ENCODE measurements around the gene CHAD. TPM values are rescaled to one million over a fixed set of nuclear protein-coding genes. Genes with fewer than 3 reads are reported as not detected.

CHAD gene
- total and polyA plus RNA-seq, 2 of the 13 experiments (the other 11 are each of a cell fraction or from before 2014, with no cell fraction given), result 1.4 TPM; not detected in 1

DNA sequence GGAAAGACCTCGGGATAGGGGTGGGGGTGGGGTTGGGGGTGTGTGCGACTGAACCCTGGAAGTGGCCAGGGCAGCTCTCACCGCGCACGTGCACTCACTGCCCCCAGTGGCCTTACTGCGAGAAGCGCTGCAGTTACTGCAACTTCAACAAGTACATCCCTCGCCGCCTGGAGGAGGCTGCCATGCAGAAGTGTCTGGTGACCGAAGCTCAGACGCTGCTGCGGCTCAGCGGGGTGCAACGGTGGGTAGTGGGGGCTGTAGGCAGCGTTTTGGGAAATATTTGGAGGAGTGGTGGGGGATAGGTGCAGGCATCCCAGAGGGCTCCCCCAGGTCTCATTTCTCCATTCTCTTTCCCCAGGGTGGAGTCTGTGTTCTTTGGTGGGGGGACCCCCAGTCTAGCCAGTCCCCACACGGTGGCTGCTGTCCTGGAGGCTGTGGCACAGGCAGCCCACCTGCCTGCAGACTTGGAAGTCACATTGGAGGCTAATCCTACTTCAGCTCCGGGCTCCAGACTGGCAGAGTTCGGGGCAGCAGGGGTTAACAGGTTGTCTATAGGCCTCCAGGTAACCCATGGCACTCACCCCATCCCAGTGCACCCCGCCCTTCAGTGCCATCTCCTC, 11.0 kb upstream of the CHAD start (continued):
- TF ChIP-seq, protein P1, sequence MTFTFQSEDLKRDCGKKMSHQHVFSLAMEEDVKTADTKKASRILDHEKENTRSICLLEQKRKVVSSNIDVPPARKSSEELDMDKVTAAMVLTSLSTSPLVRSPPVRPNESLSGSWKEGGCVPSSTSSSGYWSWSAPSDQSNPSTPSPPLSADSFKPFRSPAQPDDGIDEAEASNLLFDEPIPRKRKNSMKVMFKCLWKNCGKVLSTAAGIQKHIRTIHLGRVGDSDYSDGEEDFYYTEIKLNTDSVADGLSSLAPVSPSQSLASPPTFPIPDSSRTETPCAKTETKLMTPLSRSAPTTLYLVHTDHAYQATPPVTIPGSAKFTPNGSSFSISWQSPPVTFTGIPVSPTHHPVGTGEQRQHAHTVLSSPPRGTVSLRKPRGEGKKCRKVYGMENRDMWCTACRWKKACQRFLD (CRISPR knock-in tag; IDR thresholded peaks at IDR 0.05; ENCODE audit: borderline replicate concordance), result no peak
- TF ChIP-seq ZC3H13 (CRISPR knock-in tag; IDR thresholded peaks at IDR 0.05) (no peak), RBFOX2 (IDR thresholded peaks at IDR 0.05; ENCODE audit: low read depth, low read length) (no peak), TGIF2 (CRISPR knock-in tag; IDR thresholded peaks at IDR 0.05) (peak; percentile 86), KMT2A (CRISPR knock-in tag; IDR thresholded peaks at IDR 0.05) (peak; percentile 75), TEAD3 (CRISPR knock-in tag; optimal IDR thresholded peaks at IDR 0.05; ENCODE audit: borderline replicate concordance) (peak; percentile 57), ARID5B (CRISPR knock-in tag; IDR thresholded peaks at IDR 0.05) (peak; percentile 36; the same call in 1 of the 2 replicates), THAP11 (CRISPR knock-in tag; IDR thresholded peaks at IDR 0.05) (0 out of 2 replicates have a peak, but pooled peaks have one; percentile 19), ZNF260 (CRISPR knock-in tag; IDR thresholded peaks at IDR 0.05; ENCODE audit: borderline replicate concordance, low read depth) (no peak), CEBPG (CRISPR knock-in tag; IDR thresholded peaks at IDR 0.05) (peak; percentile 62), HMG20B (CRISPR knock-in tag; conservative IDR thresholded peaks at IDR 0.05) (peak; percentile 80; the same call in 1 of the 2 replicates), NAIF1 (CRISPR knock-in tag; IDR thresholded peaks at IDR 0.05; ENCODE audit: borderline replicate concordance) (no peak), ZNF800 (CRISPR knock-in tag; IDR thresholded peaks at IDR 0.05) (no peak), ARHGAP35 (CRISPR knock-in tag; IDR thresholded peaks at IDR 0.05; ENCODE audit: borderline replicate concordance) (no peak), RXRA (CRISPR knock-in tag; IDR thresholded peaks at IDR 0.05) (no peak), BRCA1 (CRISPR knock-in tag; IDR thresholded peaks at IDR 0.05) (no peak), FIP1L1 (IDR thresholded peaks at IDR 0.05; ENCODE audit: borderline replicate concordance, insufficient read depth, low read depth, low read length) (0 out of 2 replicates have a peak, but pooled peaks have one; percentile 54), RFXAP (CRISPR knock-in tag; IDR thresholded peaks at IDR 0.05; ENCODE audit: borderline replicate concordance) (no peak), FOXO1 (CRISPR knock-in tag; IDR thresholded peaks at IDR 0.05) (peak; percentile 66), GABPB1 (CRISPR knock-in tag; IDR thresholded peaks at IDR 0.05) (no peak; the same call in 1 of the 2 replicates), ZNF614 (CRISPR knock-in tag; IDR thresholded peaks at IDR 0.05; ENCODE audit: borderline replicate concordance) (no peak; the same call in 1 of the 2 replicates), ZNF615 (CRISPR knock-in tag; IDR thresholded peaks at IDR 0.05; ENCODE audit: borderline replicate concordance) (no peak), CBX1 (IDR thresholded peaks at IDR 0.05; ENCODE audit: low read depth) (no peak)
